HG03064 (cell line): Measurements from ENCODE around the gene KSR1.
"Not testable (repeated sequence)": the region's sequence is repeated elsewhere in the genome, so short reads cannot be mapped to it uniquely, and the experiment has no call there.

Experiments used
- ATAC-seq: cut with Tn5 transposase; IDR thresholded peaks from one replicate; pipeline ENCODE4 v1.9.1; 2021; ENCODE audit warnings: low read depth; ENCODE audit not compliant: unreplicated experiment

Gene KSR1

GRCh38 chr17:27425991-27426390 lies 30.3 kb upstream of the KSR1 start:
- ATAC-seq = no peak

- not testable (repeated sequence) for ATAC-seq
These were observed 29.8 kb upstream of the KSR1 start for GRCh38 chr17:27426471-27426870.

GRCh38 chr17:27427166-27427862 lies 28.9 kb upstream of the KSR1 start:
- not testable (repeated sequence) for ATAC-seq

GRCh38 chr17:27428781-27429505 lies 27.3 kb upstream of the KSR1 start:
- ATAC-seq = no peak

- ATAC-seq = no peak
These were observed 26.4 kb upstream of the KSR1 start for GRCh38 chr17:27429666-27430382.

- no peak for ATAC-seq
These were observed 25.8 kb upstream of the KSR1 start for GRCh38 chr17:27430383-27430840.

GRCh38 chr17:27430882-27431491 lies 25.3 kb upstream of the KSR1 start:
- ATAC-seq = no peak

- no peak for ATAC-seq
These were observed 22.7 kb upstream of the KSR1 start for GRCh38 chr17:27433521-27433920.

- not testable (repeated sequence) for ATAC-seq
These were observed 20.7 kb upstream of the KSR1 start for GRCh38 chr17:27435431-27436070.

GRCh38 chr17:27438348-27438998 lies 17.8 kb upstream of the KSR1 start:
- ATAC-seq = no peak

GRCh38 chr17:27439342-27439741 lies 16.9 kb upstream of the KSR1 start:
- ATAC-seq = no peak

- no peak for ATAC-seq
These were observed 13.5 kb upstream of the KSR1 start for GRCh38 chr17:27442702-27443101.

GRCh38 chr17:27443491-27443890 lies 12.8 kb upstream of the KSR1 start:
- ATAC-seq = no peak

- no peak for ATAC-seq
These were observed 10.3 kb upstream of the KSR1 start for GRCh38 chr17:27445971-27446370.

GRCh38 chr17:27446569-27447301 lies 9.5 kb upstream of the KSR1 start:
- no peak for ATAC-seq

- not testable (repeated sequence) for ATAC-seq
These were observed 7.7 kb upstream of the KSR1 start for GRCh38 chr17:27448534-27448933.

GRCh38 chr17:27449541-27449940 lies 6.7 kb upstream of the KSR1 start:
- no peak for ATAC-seq

- ATAC-seq = no peak
These were observed 6.3 kb upstream of the KSR1 start for GRCh38 chr17:27449988-27450387.

GRCh38 chr17:27450416-27450815 lies 5.8 kb upstream of the KSR1 start:
- ATAC-seq = no peak
